Measurements from ENCODE around the gene ZNF184. TPM values are rescaled to one million over a fixed set of nuclear protein-coding genes. Genes with fewer than 3 reads are reported as not detected.
A peak's percentile ranks its signal among the peaks of the same experiment; 100 is the strongest.

ZNF184 gene
- total and polyA plus RNA-seq, 7 donors, result 2.3 to 5.7 (median 4.3) TPM

- no peak overlapping the region for H3K27ac ChIP-seq
- no peaks in the 10 kb centered on the region for H3K9me3 ChIP-seq
- H3K36me3 ChIP-seq (ENCODE audit: insufficient read depth in 1 of 2, low read depth in 1 of 2), result no peaks in the 10 kb centered on the region
- WGBS, 3 donors, result 15 to 29% (median 23%) methylated on average over 2 of the region's 2 CpGs
- DNase-seq (no peak), ATAC-seq (no peak)
- H3K4me3 ChIP-seq, result no peak overlapping the region
- intact Hi-C loops (cut with DNase I), result loop anchor here in 1 of 2 donors (5.0 kb wide), 1 partner anchor 252 kb away; no protein-coding TSS in a partner anchor
- peaks cover 5% of the 10 kb centered on the region for H3K4me1 ChIP-seq
- no peak for TF ChIP-seq CTCF (IDR thresholded peaks at IDR 0.05)
- peaks cover 7 to 65% (median 12%) of the 10 kb centered on the region in 3 donors for H3K27me3 ChIP-seq (ENCODE audit: insufficient read depth in 3 of 3, low read length in 2 of 3)
Measured at GRCh38 chr6:27500177-27500576, 27.3 kb upstream of the ZNF184 start.

GRCh38 chr6:27495386-27496135, 22.7 kb upstream of the ZNF184 start:
- Histone ChIP-seq H3K27me3 (ENCODE audit: insufficient read depth in 3 of 3, low read length in 2 of 3) (peaks cover 9 to 64% (median 13%) of the 10 kb centered on the region in 3 donors), H3K36me3 (ENCODE audit: insufficient read depth in 1 of 2, low read depth in 1 of 2) (no peaks in the 10 kb centered on the region), H3K9me3 (no peaks in the 10 kb centered on the region), H3K27ac (no peak overlapping the region), H3K4me3 (peak overlapping the region; percentile 70), H3K4me1 (peaks cover 4% of the 10 kb centered on the region)
- ATAC-seq (peak in 3 of 4 donors; percentile 34 to 53 (median 42)), DNase-seq (peak; percentile 37 to 54)
- intact Hi-C loops (cut with DNase I), result no loop called here
- TF ChIP-seq CTCF (IDR thresholded peaks at IDR 0.05), result no peak
- 3 to 4% (median 3%) methylated on average over 34 of the region's 34 CpGs for WGBS, 3 donors

GRCh38 chr6:27494987-27495385, 22.1 kb upstream of the ZNF184 start:
- intact Hi-C loops (cut with DNase I), result no loop called here
- no peak overlapping the region for H3K27ac ChIP-seq
- no peaks in the 10 kb centered on the region for H3K36me3 ChIP-seq (ENCODE audit: insufficient read depth in 1 of 2, low read depth in 1 of 2)
- peaks cover 6 to 58% (median 13%) of the 10 kb centered on the region in 3 donors for H3K27me3 ChIP-seq (ENCODE audit: insufficient read depth in 3 of 3, low read length in 2 of 3)
- TF ChIP-seq CTCF (IDR thresholded peaks at IDR 0.05), result no peak
- ATAC-seq, result no peak
- DNase-seq, result no peak
- H3K4me1 ChIP-seq, result peaks cover 4% of the 10 kb centered on the region
- H3K9me3 ChIP-seq, result no peaks in the 10 kb centered on the region
- peak overlapping the region; percentile 70 for H3K4me3 ChIP-seq
- 13 to 16% (median 14%) methylated on average over 7 of the region's 7 CpGs for WGBS, 3 donors

- H3K4me3 ChIP-seq, result no peak overlapping the region
- no peak overlapping the region for H3K27ac ChIP-seq
- DNase-seq (no peak), ATAC-seq (no peak)
- no peaks in the 10 kb centered on the region for H3K9me3 ChIP-seq
- H3K27me3 ChIP-seq (ENCODE audit: insufficient read depth in 3 of 3, low read length in 2 of 3), result peaks cover 6 to 49% (median 13%) of the 10 kb centered on the region in 3 donors
- intact Hi-C loops (cut with DNase I), result no loop called here
- no peaks in the 10 kb centered on the region for H3K36me3 ChIP-seq (ENCODE audit: insufficient read depth in 1 of 2, low read depth in 1 of 2)
- H3K4me1 ChIP-seq, result peaks cover 4% of the 10 kb centered on the region
- no peak for TF ChIP-seq CTCF (IDR thresholded peaks at IDR 0.05)
- WGBS, 3 donors, result 31 to 59% (median 56%) methylated on average over 1 of the region's 1 CpG
Measured at GRCh38 chr6:27494103-27494502, 21.2 kb upstream of the ZNF184 start.

Data from psoas muscle (tissue), 8 donors.